HEK293 (cell line): ENCODE results near the gene SLC17A5.
"Not testable (repeated sequence)": the region's sequence is repeated elsewhere in the genome, so short reads cannot be mapped to it uniquely, and the experiment has no call there.

Source experiments
- CTCF ChIA-PET: fragments of 350-600 bp; formaldehyde crosslinking; extraction: SDS; loops from one replicate; lab custom pipeline; 2021; ENCODE audit warnings: antibody characterized with exemption; lab: Yijun Ruan, JAX
- POLR2A ChIA-PET: fragments of 300-600 bp; formaldehyde crosslinking; extraction: SDS; loops from one replicate; lab custom pipeline; 2020; ENCODE audit warnings: antibody characterized with exemption, inconsistent platforms; lab: Yijun Ruan, JAX
- H3K27ac ChIP-seq: fragments of 200-500 bp; sonication (Bioruptor generic); 2 replicates; pipeline ENCODE4 v1.5.1; 2014; ENCODE audit warnings: low read depth, low read length, control low read depth, inconsistent platforms; ENCODE audit errors: extremely low read depth
- H3K36me3 ChIP-seq, 2 experiments: fragments of 200-500 bp in 1 of 2; sonication (Bioruptor generic) in 1 of 2; 1 replicate in 1 of 2; 2 replicates in 1 of 2; pipeline ENCODE4 v1.5.1; 2014 to 2017; ENCODE audit warnings: inconsistent platforms in 2 of 2, low read length in 2 of 2; ENCODE audit not compliant: control insufficient read depth in 2 of 2, insufficient read depth in 1 of 2
- H3K4me1 ChIP-seq: fragments of 200-500 bp; sonication (Bioruptor generic); 2 replicates; pipeline ENCODE4 v1.5.1; 2014; ENCODE audit warnings: mild to moderate bottlenecking, low read length, inconsistent platforms; ENCODE audit not compliant: control insufficient read depth, insufficient read depth
- H3K4me3 ChIP-seq: 2 replicates; pipeline ENCODE4 v1.5.1; 2011; ENCODE audit warnings: low read depth, mild to moderate bottlenecking, control low read depth, low read length, moderate library complexity
- H3K9me3 ChIP-seq: fragments of 200-500 bp; sonication (Bioruptor generic); 2 replicates; pipeline ENCODE4 v1.5.1; 2014; ENCODE audit warnings: low read depth, low read length, inconsistent platforms; ENCODE audit not compliant: control insufficient read depth, insufficient read depth
- ATF2 ChIP-seq: fragments of 450-650 bp; formaldehyde crosslinking; IDR thresholded peaks from 2 replicates; pipeline ENCODE4 v1.5.1; 2016; ENCODE audit warnings: missing biosample characterization, missing genetic modification characterization, low read depth
- EGR2 ChIP-seq: fragments of 450-650 bp; formaldehyde crosslinking; IDR thresholded peaks from 2 replicates; pipeline ENCODE4 v1.5.1; 2016; ENCODE audit warnings: low read depth, missing biosample characterization, missing genetic modification characterization
- MZF1 ChIP-seq: fragments of 450-650 bp; formaldehyde crosslinking; IDR thresholded peaks from 2 replicates; pipeline ENCODE4 v1.5.1; 2017; ENCODE audit warnings: missing biosample characterization, missing genetic modification characterization, borderline replicate concordance
- SCRT2 ChIP-seq: fragments of 450-650 bp; formaldehyde crosslinking; IDR thresholded peaks from 2 replicates; pipeline ENCODE4 v1.5.1; 2016; ENCODE audit warnings: missing biosample characterization, missing genetic modification characterization
- ZFP37 ChIP-seq: fragments of 450-650 bp; formaldehyde crosslinking; IDR thresholded peaks from 2 replicates; pipeline ENCODE4 v1.5.1; 2016; ENCODE audit warnings: missing biosample characterization, missing genetic modification characterization
- ZNF558 ChIP-seq: fragments of 450-650 bp; formaldehyde crosslinking; IDR thresholded peaks from 2 replicates; pipeline ENCODE4 v1.5.1; 2016; ENCODE audit warnings: missing biosample characterization, missing genetic modification characterization
- ZNF580 ChIP-seq: fragments of 450-650 bp; formaldehyde crosslinking; IDR thresholded peaks from 2 replicates; pipeline ENCODE4 v1.5.1; 2016; ENCODE audit warnings: missing biosample characterization, missing genetic modification characterization
- ZNF623 ChIP-seq: fragments of 450-650 bp; formaldehyde crosslinking; IDR thresholded peaks from 2 replicates; pipeline ENCODE4 v1.5.1; 2016; ENCODE audit warnings: missing biosample characterization, missing genetic modification characterization
- ZSCAN30 ChIP-seq: fragments of 450-650 bp; IDR thresholded peaks from 2 replicates; pipeline ENCODE4 v1.5.1; 2018; ENCODE audit warnings: missing biosample characterization, mild to moderate bottlenecking, missing genetic modification characterization, moderate library complexity
- TF ChIP-seq, protein P1 (sequence below): fragments of 450-650 bp; formaldehyde crosslinking; IDR thresholded peaks from 2 replicates; pipeline ENCODE4 v1.5.1; 2017; ENCODE audit warnings: missing biosample characterization, missing genetic modification characterization
- TF ChIP-seq, protein P2 (sequence below): fragments of 450-650 bp; formaldehyde crosslinking; IDR thresholded peaks from 2 replicates; pipeline ENCODE4 v1.5.1; 2016; ENCODE audit warnings: missing biosample characterization, missing genetic modification characterization
- TF ChIP-seq, protein P3 (sequence below): fragments of 450-650 bp; formaldehyde crosslinking; IDR thresholded peaks from 2 replicates; pipeline ENCODE4 v1.5.1; 2017; ENCODE audit warnings: missing biosample characterization, missing genetic modification characterization
- TF ChIP-seq, protein P4 (sequence below): fragments of 450-650 bp; formaldehyde crosslinking; IDR thresholded peaks from 2 replicates; pipeline ENCODE4 v1.5.1; 2016; ENCODE audit warnings: missing biosample characterization, missing genetic modification characterization

Gene SLC17A5

DNA sequence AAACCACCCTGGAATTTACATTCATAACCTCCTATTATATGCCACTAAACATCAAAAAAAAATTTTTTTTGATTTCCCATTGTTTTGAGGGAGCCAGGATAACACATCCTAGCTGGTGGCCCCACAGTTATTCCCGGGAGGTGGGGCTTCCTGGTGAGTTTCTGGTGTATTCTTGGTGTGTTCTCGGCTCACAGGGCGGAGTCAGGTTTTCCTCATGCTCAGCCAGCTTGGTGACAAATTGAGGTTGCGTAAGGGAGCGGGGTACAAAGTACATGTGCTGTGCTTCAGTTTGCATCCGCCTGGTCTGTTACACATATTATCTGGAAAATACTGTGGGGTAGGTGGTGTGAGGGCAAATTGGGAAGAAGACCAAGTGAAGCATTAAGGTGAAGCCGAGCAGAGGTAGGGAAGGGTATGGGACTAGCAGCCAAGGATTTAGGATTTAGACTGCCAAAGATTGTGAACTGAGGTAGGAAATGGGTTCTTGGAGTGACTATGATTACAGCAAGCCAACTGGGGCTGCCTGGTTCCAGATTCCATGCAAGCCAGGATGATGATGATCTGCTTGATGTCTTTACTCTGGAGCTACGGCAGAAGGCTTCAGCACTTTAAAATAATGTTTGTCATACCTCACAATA is 86.7 kb downstream of the SLC17A5 start:
- no peaks in the 10 kb centered on the region for H3K36me3 ChIP-seq
- H3K27ac ChIP-seq = no peak overlapping the region
- no peaks in the 10 kb centered on the region for H3K4me1 ChIP-seq
- CTCF ChIA-PET = interaction anchor here (1.5 kb wide), 1 partner anchor 13 kb away, joined by 7 read pairs; no protein-coding TSS in a partner anchor
- POLR2A ChIA-PET = interaction anchor here (1.6 to 2.7 kb wide), 2 partner anchors 10 to 46 kb away, joined by 5 to 18 read pairs; partner anchors contain the start of gene EEF1A1
- H3K9me3 ChIP-seq = no peaks in the 10 kb centered on the region
- H3K4me3 ChIP-seq = no peak overlapping the region
- TF ChIP-seq ATF2 (no peak), ZNF558 (tag by site-specific recombination) (no peak), ZSCAN30 (tag by site-specific recombination) (no peak)
- TF ChIP-seq, protein P1, sequence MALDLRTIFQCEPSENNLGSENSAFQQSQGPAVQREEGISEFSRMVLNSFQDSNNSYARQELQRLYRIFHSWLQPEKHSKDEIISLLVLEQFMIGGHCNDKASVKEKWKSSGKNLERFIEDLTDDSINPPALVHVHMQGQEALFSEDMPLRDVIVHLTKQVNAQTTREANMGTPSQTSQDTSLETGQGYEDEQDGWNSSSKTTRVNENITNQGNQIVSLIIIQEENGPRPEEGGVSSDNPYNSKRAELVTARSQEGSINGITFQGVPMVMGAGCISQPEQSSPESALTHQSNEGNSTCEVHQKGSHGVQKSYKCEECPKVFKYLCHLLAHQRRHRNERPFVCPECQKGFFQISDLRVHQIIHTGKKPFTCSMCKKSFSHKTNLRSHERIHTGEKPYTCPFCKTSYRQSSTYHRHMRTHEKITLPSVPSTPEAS (tag by site-specific recombination) = no peak
- TF ChIP-seq, protein P2, sequence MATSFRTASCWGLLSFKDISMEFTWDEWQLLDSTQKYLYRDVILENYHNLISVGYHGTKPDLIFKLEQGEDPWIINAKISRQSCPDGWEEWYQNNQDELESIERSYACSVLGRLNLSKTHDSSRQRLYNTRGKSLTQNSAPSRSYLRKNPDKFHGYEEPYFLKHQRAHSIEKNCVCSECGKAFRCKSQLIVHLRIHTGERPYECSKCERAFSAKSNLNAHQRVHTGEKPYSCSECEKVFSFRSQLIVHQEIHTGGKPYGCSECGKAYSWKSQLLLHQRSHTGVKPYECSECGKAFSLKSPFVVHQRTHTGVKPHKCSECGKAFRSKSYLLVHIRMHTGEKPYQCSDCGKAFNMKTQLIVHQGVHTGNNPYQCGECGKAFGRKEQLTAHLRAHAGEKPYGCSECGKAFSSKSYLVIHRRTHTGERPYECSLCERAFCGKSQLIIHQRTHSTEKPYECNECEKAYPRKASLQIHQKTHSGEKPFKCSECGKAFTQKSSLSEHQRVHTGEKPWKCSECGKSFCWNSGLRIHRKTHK (tag by site-specific recombination) = no peak

DNA sequence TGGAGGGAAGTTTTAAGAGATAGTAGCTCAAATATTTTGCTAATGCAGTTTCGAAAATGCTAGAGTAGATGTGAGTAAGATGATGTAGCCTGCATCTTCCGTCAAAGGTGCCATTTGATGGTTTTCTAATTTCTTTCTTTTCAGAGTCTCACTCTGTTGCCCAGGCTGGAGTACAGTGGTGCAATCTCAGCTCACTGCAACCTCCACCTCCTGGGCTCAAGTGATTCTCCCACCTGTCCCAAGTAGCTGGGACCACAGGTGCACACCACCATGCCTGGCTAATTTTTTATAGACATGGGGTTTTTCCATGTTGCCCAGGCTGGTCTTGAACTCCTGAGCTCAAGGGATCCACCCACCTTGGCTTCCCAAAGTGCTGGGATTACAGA is 87.3 kb downstream of the SLC17A5 start:
- H3K27ac ChIP-seq, H3K36me3 ChIP-seq, H3K9me3 ChIP-seq, H3K4me3 ChIP-seq, H3K4me1 ChIP-seq: not testable (repeated sequence)
- POLR2A ChIA-PET = interaction anchor here (1.2 to 2.7 kb wide), 3 partner anchors 9 to 46 kb away, joined by 3 to 18 read pairs (median 5); partner anchors contain the start of gene EEF1A1
- CTCF ChIA-PET = interaction anchor here (0.6 to 1.5 kb wide), 2 partner anchors 13 to 937 kb away, joined by 4 to 7 read pairs; no protein-coding TSS in a partner anchor

GRCh38 chr6:73565767-73566485 is 87.9 kb downstream of the SLC17A5 start:
- H3K36me3 ChIP-seq = no peaks in the 10 kb centered on the region
- POLR2A ChIA-PET = interaction anchor here (0.5 to 2.7 kb wide), 4 partner anchors 9 to 45 kb away, joined by 3 to 18 read pairs (median 4); partner anchors contain the start of gene EEF1A1
- CTCF ChIA-PET = interaction anchor here (0.6 to 1.5 kb wide), 2 partner anchors 14 to 936 kb away, joined by 4 to 7 read pairs; no protein-coding TSS in a partner anchor
- TF ChIP-seq SCRT2 (tag by site-specific recombination) = peak; percentile 50; the same call in 1 of the 2 replicates
- TF ChIP-seq MZF1 (tag by site-specific recombination) = no peak
- no peaks in the 10 kb centered on the region for H3K4me1 ChIP-seq
- H3K4me3 ChIP-seq = no peak overlapping the region
- H3K9me3 ChIP-seq = no peaks in the 10 kb centered on the region
- H3K27ac ChIP-seq = no peak overlapping the region

DNA sequence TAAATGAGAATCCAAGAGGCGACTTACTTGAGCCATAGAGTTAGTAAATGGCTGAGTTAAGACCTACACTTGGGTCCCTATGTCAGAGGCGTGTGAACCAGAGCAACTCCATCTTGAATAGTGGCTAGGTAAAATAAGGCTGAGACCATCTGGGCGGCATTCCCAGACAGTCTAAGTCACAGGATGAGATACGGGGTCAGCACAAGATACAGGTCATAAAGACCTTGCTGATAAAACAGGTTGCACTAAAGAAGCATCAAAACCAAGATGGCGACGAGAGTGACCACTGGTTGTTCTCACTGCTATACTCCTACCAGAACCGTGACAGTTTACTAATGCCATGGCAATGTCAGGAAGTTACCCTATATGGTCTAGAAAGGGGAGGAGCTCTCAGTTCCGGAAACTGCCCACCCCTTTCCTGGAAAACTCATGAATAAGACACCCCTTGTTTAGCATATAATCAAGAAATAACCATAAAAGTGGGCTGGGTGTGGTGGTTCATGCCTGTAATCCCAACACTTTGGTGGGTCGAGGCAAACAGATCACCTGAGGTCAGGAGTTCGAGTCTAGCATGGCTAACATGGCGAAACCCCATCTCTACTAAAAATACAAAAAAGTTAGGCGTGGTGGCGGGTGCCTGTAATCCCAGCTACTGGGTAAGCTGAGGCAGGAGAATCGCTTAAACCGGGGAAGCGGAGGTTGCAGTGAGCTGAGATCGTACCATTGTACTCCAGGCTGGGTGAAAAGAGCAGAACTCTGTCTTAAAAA is 89.0 kb downstream of the SLC17A5 start:
- no peaks in the 10 kb centered on the region for H3K36me3 ChIP-seq
- ChIA-PET CTCF (interaction anchor here (0.6 kb wide), 1 partner anchor 72 kb away, joined by 4 read pairs; no protein-coding TSS in a partner anchor), POLR2A (interaction anchor here (2.7 kb wide), 1 partner anchor 44 kb away, joined by 18 read pairs; the partner anchor contains the start of gene EEF1A1)
- H3K9me3 ChIP-seq = no peaks in the 10 kb centered on the region
- H3K4me3 ChIP-seq = no peak overlapping the region
- no peaks in the 10 kb centered on the region for H3K4me1 ChIP-seq
- no peak overlapping the region for H3K27ac ChIP-seq
- TF ChIP-seq ZFP37 (tag by site-specific recombination) (no peak), EGR2 (tag by site-specific recombination) (no peak), ZSCAN30 (tag by site-specific recombination) (no peak), ZNF623 (no peak), ZNF580 (tag by site-specific recombination) (no peak)
- TF ChIP-seq, protein P3, sequence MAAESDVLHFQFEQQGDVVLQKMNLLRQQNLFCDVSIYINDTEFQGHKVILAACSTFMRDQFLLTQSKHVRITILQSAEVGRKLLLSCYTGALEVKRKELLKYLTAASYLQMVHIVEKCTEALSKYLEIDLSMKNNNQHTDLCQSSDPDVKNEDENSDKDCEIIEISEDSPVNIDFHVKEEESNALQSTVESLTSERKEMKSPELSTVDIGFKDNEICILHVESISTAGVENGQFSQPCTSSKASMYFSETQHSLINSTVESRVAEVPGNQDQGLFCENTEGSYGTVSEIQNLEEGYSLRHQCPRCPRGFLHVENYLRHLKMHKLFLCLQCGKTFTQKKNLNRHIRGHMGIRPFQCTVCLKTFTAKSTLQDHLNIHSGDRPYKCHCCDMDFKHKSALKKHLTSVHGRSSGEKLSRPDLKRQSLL = no peak
- TF ChIP-seq, protein P4, sequence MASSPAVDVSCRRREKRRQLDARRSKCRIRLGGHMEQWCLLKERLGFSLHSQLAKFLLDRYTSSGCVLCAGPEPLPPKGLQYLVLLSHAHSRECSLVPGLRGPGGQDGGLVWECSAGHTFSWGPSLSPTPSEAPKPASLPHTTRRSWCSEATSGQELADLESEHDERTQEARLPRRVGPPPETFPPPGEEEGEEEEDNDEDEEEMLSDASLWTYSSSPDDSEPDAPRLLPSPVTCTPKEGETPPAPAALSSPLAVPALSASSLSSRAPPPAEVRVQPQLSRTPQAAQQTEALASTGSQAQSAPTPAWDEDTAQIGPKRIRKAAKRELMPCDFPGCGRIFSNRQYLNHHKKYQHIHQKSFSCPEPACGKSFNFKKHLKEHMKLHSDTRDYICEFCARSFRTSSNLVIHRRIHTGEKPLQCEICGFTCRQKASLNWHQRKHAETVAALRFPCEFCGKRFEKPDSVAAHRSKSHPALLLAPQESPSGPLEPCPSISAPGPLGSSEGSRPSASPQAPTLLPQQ = no peak
